Measurements from ENCODE around the gene TLK1.

The TLK1 gene

GRCh38 chr2:171176516-171176915 is 15.8 kb upstream of the TLK1 start:
- Histone ChIP-seq H4K91ac (ENCODE audit: low read depth, low read length) (no peak overlapping the region), H2BK5ac (ENCODE audit: low read depth, low read length, poor library complexity) (no peak overlapping the region), H3K27me3 (ENCODE audit: insufficient read depth, low read length) (no peaks in the 10 kb centered on the region), H3K27ac (ENCODE audit: low read depth, low read length) (no peak overlapping the region), H3K18ac (ENCODE audit: low read length) (no peak overlapping the region), H4K12ac (ENCODE audit: low read depth, low read length) (no peak overlapping the region), H3K4me1 (ENCODE audit: control insufficient read depth in 1 of 2, insufficient read depth in 2 of 2, low read length in 2 of 2) (peaks cover 0 to 2% of the 10 kb centered on the region in 2 experiments), H3K4me2 (ENCODE audit: low read length) (no peak overlapping the region), H4K8ac (ENCODE audit: low read depth, low read length) (no peak overlapping the region), H3K36me3 (ENCODE audit: control insufficient read depth in 1 of 2, insufficient read depth in 2 of 2, low read length in 2 of 2) (no peaks in the 10 kb centered on the region), H3K14ac (ENCODE audit: low read length) (no peak overlapping the region), H3K23ac (ENCODE audit: low read length) (no peak overlapping the region), H3K9me3 (ENCODE audit: insufficient read depth, low read depth, low read length) (no peaks in the 10 kb centered on the region), H3K9ac (ENCODE audit: low read length) (no peak overlapping the region), H3K4me3 (ENCODE audit: low read depth, low read length) (no peak overlapping the region), H3K79me1 (ENCODE audit: low read length) (no peaks in the 10 kb centered on the region), H2AFZ (ENCODE audit: insufficient read depth, low read length, poor library complexity) (no peak overlapping the region), H2AK5ac (ENCODE audit: low read length) (no peak overlapping the region), H3K79me2 (ENCODE audit: control insufficient read depth, insufficient read depth, low read length, poor library complexity) (no peaks in the 10 kb centered on the region), H2BK12ac (ENCODE audit: low read length) (no peak overlapping the region), H3K4ac (ENCODE audit: low read depth, low read length) (no peak overlapping the region), H2BK120ac (ENCODE audit: insufficient read depth, low read length, poor library complexity) (no peak overlapping the region)
- WGBS (ENCODE audit: extremely low coverage, insufficient coverage, insufficient read length): no CpG with 5 or more reads among the region's 5 CpGs
- DNase-seq: peak in 1 of 2 donors; percentile 24

- peak; percentile 25 to 70 for DNase-seq
- no peak overlapping the region for H3K23ac ChIP-seq (ENCODE audit: low read length)
- H3K4me1 ChIP-seq (ENCODE audit: control insufficient read depth in 1 of 2, insufficient read depth in 2 of 2, low read length in 2 of 2): peaks cover 0 to 2% of the 10 kb centered on the region in 2 experiments
- no peak overlapping the region for H4K91ac ChIP-seq (ENCODE audit: low read depth, low read length)
- no peak overlapping the region for H4K12ac ChIP-seq (ENCODE audit: low read depth, low read length)
- no peaks in the 10 kb centered on the region for H3K36me3 ChIP-seq (ENCODE audit: control insufficient read depth in 1 of 2, insufficient read depth in 2 of 2, low read length in 2 of 2)
- H2BK12ac ChIP-seq (ENCODE audit: low read length): no peak overlapping the region
- no peaks in the 10 kb centered on the region for H3K79me1 ChIP-seq (ENCODE audit: low read length)
- H3K4me3 ChIP-seq (ENCODE audit: low read depth, low read length): no peak overlapping the region
- no peaks in the 10 kb centered on the region for H3K79me2 ChIP-seq (ENCODE audit: control insufficient read depth, insufficient read depth, low read length, poor library complexity)
- H3K9me3 ChIP-seq (ENCODE audit: insufficient read depth, low read depth, low read length): no peaks in the 10 kb centered on the region
- no peak overlapping the region for H2BK120ac ChIP-seq (ENCODE audit: insufficient read depth, low read length, poor library complexity)
- H3K4me2 ChIP-seq (ENCODE audit: low read length): no peak overlapping the region
- H4K8ac ChIP-seq (ENCODE audit: low read depth, low read length): no peak overlapping the region
- WGBS (ENCODE audit: extremely low coverage, insufficient coverage, insufficient read length): no CpG with 5 or more reads among the region's 2 CpGs
- H3K4ac ChIP-seq (ENCODE audit: low read depth, low read length): no peak overlapping the region
- no peak overlapping the region for H3K14ac ChIP-seq (ENCODE audit: low read length)
- H2BK5ac ChIP-seq (ENCODE audit: low read depth, low read length, poor library complexity): no peak overlapping the region
- no peaks in the 10 kb centered on the region for H3K27me3 ChIP-seq (ENCODE audit: insufficient read depth, low read length)
- H3K9ac ChIP-seq (ENCODE audit: low read length): no peak overlapping the region
- H2AK5ac ChIP-seq (ENCODE audit: low read length): no peak overlapping the region
- no peak overlapping the region for H3K18ac ChIP-seq (ENCODE audit: low read length)
- H3K27ac ChIP-seq (ENCODE audit: low read depth, low read length): no peak overlapping the region
- H2AFZ ChIP-seq (ENCODE audit: insufficient read depth, low read length, poor library complexity): no peak overlapping the region
These were observed 13.4 kb upstream of the TLK1 start for GRCh38 chr2:171174075-171174474.

GRCh38 chr2:171173087-171173486 is 12.4 kb upstream of the TLK1 start:
- Histone ChIP-seq H3K9ac (ENCODE audit: low read length) (no peak overlapping the region), H2BK12ac (ENCODE audit: low read length) (peak overlapping the region; percentile 80), H3K18ac (ENCODE audit: low read length) (peak overlapping the region; percentile 53), H4K12ac (ENCODE audit: low read depth, low read length) (no peak overlapping the region), H3K36me3 (ENCODE audit: control insufficient read depth in 1 of 2, insufficient read depth in 2 of 2, low read length in 2 of 2) (no peaks in the 10 kb centered on the region), H2BK120ac (ENCODE audit: insufficient read depth, low read length, poor library complexity) (no peak overlapping the region), H4K91ac (ENCODE audit: low read depth, low read length) (no peak overlapping the region), H2AK5ac (ENCODE audit: low read length) (no peak overlapping the region), H2BK5ac (ENCODE audit: low read depth, low read length, poor library complexity) (no peak overlapping the region), H3K79me1 (ENCODE audit: low read length) (no peaks in the 10 kb centered on the region), H3K14ac (ENCODE audit: low read length) (no peak overlapping the region), H3K23ac (ENCODE audit: low read length) (no peak overlapping the region), H3K9me3 (ENCODE audit: insufficient read depth, low read depth, low read length) (no peaks in the 10 kb centered on the region), H3K4ac (ENCODE audit: low read depth, low read length) (no peak overlapping the region), H3K79me2 (ENCODE audit: control insufficient read depth, insufficient read depth, low read length, poor library complexity) (no peaks in the 10 kb centered on the region), H3K27me3 (ENCODE audit: insufficient read depth, low read length) (no peaks in the 10 kb centered on the region), H3K27ac (ENCODE audit: low read depth, low read length) (no peak overlapping the region), H4K8ac (ENCODE audit: low read depth, low read length) (no peak overlapping the region), H3K4me3 (ENCODE audit: low read depth, low read length) (no peak overlapping the region), H3K4me1 (ENCODE audit: control insufficient read depth in 1 of 2, insufficient read depth in 2 of 2, low read length in 2 of 2) (peaks cover 0 to 2% of the 10 kb centered on the region in 2 experiments), H2AFZ (ENCODE audit: insufficient read depth, low read length, poor library complexity) (peak overlapping the region; percentile 41), H3K4me2 (ENCODE audit: low read length) (no peak overlapping the region)
- WGBS (ENCODE audit: extremely low coverage, insufficient coverage, insufficient read length): no CpG with 5 or more reads among the region's 1 CpG
- DNase-seq: peak; percentile 17 to 40

- no CpG with 5 or more reads among the region's 1 CpG for WGBS (ENCODE audit: extremely low coverage, insufficient coverage, insufficient read length)
- H2BK120ac ChIP-seq (ENCODE audit: insufficient read depth, low read length, poor library complexity): no peak overlapping the region
- H4K91ac ChIP-seq (ENCODE audit: low read depth, low read length): no peak overlapping the region
- H3K4me1 ChIP-seq (ENCODE audit: control insufficient read depth in 1 of 2, insufficient read depth in 2 of 2, low read length in 2 of 2): peaks cover 0 to 2% of the 10 kb centered on the region in 2 experiments
- no peak overlapping the region for H4K12ac ChIP-seq (ENCODE audit: low read depth, low read length)
- no peak overlapping the region for H3K4me3 ChIP-seq (ENCODE audit: low read depth, low read length)
- H3K9ac ChIP-seq (ENCODE audit: low read length): no peak overlapping the region
- no peak overlapping the region for H4K8ac ChIP-seq (ENCODE audit: low read depth, low read length)
- no peak overlapping the region for H3K4ac ChIP-seq (ENCODE audit: low read depth, low read length)
- no peaks in the 10 kb centered on the region for H3K36me3 ChIP-seq (ENCODE audit: control insufficient read depth in 1 of 2, insufficient read depth in 2 of 2, low read length in 2 of 2)
- H3K79me1 ChIP-seq (ENCODE audit: low read length): no peaks in the 10 kb centered on the region
- H3K18ac ChIP-seq (ENCODE audit: low read length): no peak overlapping the region
- no peak overlapping the region for H3K14ac ChIP-seq (ENCODE audit: low read length)
- no peaks in the 10 kb centered on the region for H3K9me3 ChIP-seq (ENCODE audit: insufficient read depth, low read depth, low read length)
- no peak overlapping the region for H3K27ac ChIP-seq (ENCODE audit: low read depth, low read length)
- H2BK12ac ChIP-seq (ENCODE audit: low read length): no peak overlapping the region
- DNase-seq: no peak
- no peak overlapping the region for H2AFZ ChIP-seq (ENCODE audit: insufficient read depth, low read length, poor library complexity)
- H2BK5ac ChIP-seq (ENCODE audit: low read depth, low read length, poor library complexity): no peak overlapping the region
- no peaks in the 10 kb centered on the region for H3K79me2 ChIP-seq (ENCODE audit: control insufficient read depth, insufficient read depth, low read length, poor library complexity)
- no peak overlapping the region for H3K23ac ChIP-seq (ENCODE audit: low read length)
- H2AK5ac ChIP-seq (ENCODE audit: low read length): no peak overlapping the region
- no peak overlapping the region for H3K4me2 ChIP-seq (ENCODE audit: low read length)
- no peaks in the 10 kb centered on the region for H3K27me3 ChIP-seq (ENCODE audit: insufficient read depth, low read length)
These were observed 11.1 kb upstream of the TLK1 start for GRCh38 chr2:171171808-171172207.

Data from trophoblast cell (in vitro differentiated cells and primary cell).